Measurements from ENCODE around the gene TNS3. TPM values are rescaled to one million over a fixed set of nuclear protein-coding genes. Genes with fewer than 3 reads are reported as not detected.

TNS3 gene
- total RNA-seq, 2 experiments from 2014 or later = not detected

GRCh38 chr7:47335071-47335470 is 246.8 kb downstream of the TNS3 start:
- H3K36me3 Mint-ChIP-seq (ENCODE audit: low read depth) = no peaks in the 10 kb centered on the region
- CTCF ChIA-PET = no interaction called here

GRCh38 chr7:47333959-47334358 is 248.0 kb downstream of the TNS3 start:
- Mint-ChIP-seq H3K27me3 (ENCODE audit: low read depth) (no peaks in the 10 kb centered on the region), H3K36me3 (ENCODE audit: low read depth) (no peaks in the 10 kb centered on the region), H3K27ac (no peak overlapping the region), H3K4me1 (ENCODE audit: low read depth) (no peaks in the 10 kb centered on the region), H3K9me3 (ENCODE audit: insufficient read depth) (no peaks in the 10 kb centered on the region), H3K4me3 (no peak overlapping the region)
- ChIA-PET POLR2A (no interaction called here), CTCF (no interaction called here)
- ATAC-seq = no peak
- DNase-seq = no peak

More at GRCh38 chr7:47335071-47335470, 246.8 kb downstream of the TNS3 start:
- Mint-ChIP-seq H3K9me3 (ENCODE audit: insufficient read depth) (no peaks in the 10 kb centered on the region), H3K4me3 (no peak overlapping the region), H3K27me3 (ENCODE audit: low read depth) (no peaks in the 10 kb centered on the region), H3K4me1 (ENCODE audit: low read depth) (no peaks in the 10 kb centered on the region), H3K27ac (no peak overlapping the region)
- DNase-seq = no peak
- ATAC-seq = no peak
- POLR2A ChIA-PET = no interaction called here

GRCh38 chr7:47333554-47333887 is 248.4 kb downstream of the TNS3 start:
- POLR2A ChIA-PET = no interaction called here
- Mint-ChIP-seq H3K36me3 (ENCODE audit: low read depth) (no peaks in the 10 kb centered on the region), H3K27me3 (ENCODE audit: low read depth) (no peaks in the 10 kb centered on the region), H3K4me3 (no peak overlapping the region), H3K27ac (no peak overlapping the region), H3K4me1 (ENCODE audit: low read depth) (no peaks in the 10 kb centered on the region), H3K9me3 (ENCODE audit: insufficient read depth) (no peaks in the 10 kb centered on the region)
- CTCF ChIA-PET = interaction anchor here (1.2 kb wide), 1 partner anchor 68 kb away, joined by 3 read pairs; no protein-coding TSS in a partner anchor
- DNase-seq = no peak
- ATAC-seq = no peak

- Mint-ChIP-seq H3K4me1 (ENCODE audit: low read depth) (no peaks in the 10 kb centered on the region), H3K4me3 (no peak overlapping the region), H3K27ac (no peak overlapping the region), H3K9me3 (ENCODE audit: insufficient read depth) (no peaks in the 10 kb centered on the region), H3K27me3 (ENCODE audit: low read depth) (no peaks in the 10 kb centered on the region), H3K36me3 (ENCODE audit: low read depth) (no peaks in the 10 kb centered on the region)
- no peak for ATAC-seq
- DNase-seq = no peak
- ChIA-PET POLR2A (no interaction called here), CTCF (interaction anchor here (1.2 kb wide), 1 partner anchor 67 kb away, joined by 3 read pairs; no protein-coding TSS in a partner anchor)
These were observed 249.0 kb downstream of the TNS3 start for GRCh38 chr7:47332681-47333553.

- no peak overlapping the region for H3K27ac Mint-ChIP-seq
- H3K27me3 Mint-ChIP-seq (ENCODE audit: low read depth) = no peaks in the 10 kb centered on the region
- H3K9me3 Mint-ChIP-seq (ENCODE audit: insufficient read depth) = no peaks in the 10 kb centered on the region
- H3K36me3 Mint-ChIP-seq (ENCODE audit: low read depth) = no peaks in the 10 kb centered on the region
- H3K4me1 Mint-ChIP-seq (ENCODE audit: low read depth) = no peaks in the 10 kb centered on the region
- ChIA-PET POLR2A (no interaction called here), CTCF (interaction anchor here (1.2 kb wide), 1 partner anchor 66 kb away, joined by 3 read pairs; no protein-coding TSS in a partner anchor)
- ATAC-seq = no peak
- no peak overlapping the region for H3K4me3 Mint-ChIP-seq
- no peak for DNase-seq
These were observed 249.7 kb downstream of the TNS3 start for GRCh38 chr7:47332213-47332612.

GRCh38 chr7:47331179-47331565 is 250.7 kb downstream of the TNS3 start:
- H3K27ac Mint-ChIP-seq = no peak overlapping the region
- ChIA-PET CTCF (no interaction called here), POLR2A (no interaction called here)
- H3K27me3 Mint-ChIP-seq (ENCODE audit: low read depth) = no peaks in the 10 kb centered on the region
- ATAC-seq (no peak), DNase-seq (no peak)
- H3K4me3 Mint-ChIP-seq = no peak overlapping the region
- H3K9me3 Mint-ChIP-seq (ENCODE audit: insufficient read depth) = no peaks in the 10 kb centered on the region
- no peaks in the 10 kb centered on the region for H3K36me3 Mint-ChIP-seq (ENCODE audit: low read depth)
- no peaks in the 10 kb centered on the region for H3K4me1 Mint-ChIP-seq (ENCODE audit: low read depth)

GRCh38 chr7:47330561-47331178 is 251.2 kb downstream of the TNS3 start:
- no peak for DNase-seq
- H3K27ac Mint-ChIP-seq = no peak overlapping the region
- POLR2A ChIA-PET = no interaction called here
- no peak for ATAC-seq
- no peaks in the 10 kb centered on the region for H3K9me3 Mint-ChIP-seq (ENCODE audit: insufficient read depth)
- H3K27me3 Mint-ChIP-seq (ENCODE audit: low read depth) = no peaks in the 10 kb centered on the region
- no peaks in the 10 kb centered on the region for H3K36me3 Mint-ChIP-seq (ENCODE audit: low read depth)
- H3K4me3 Mint-ChIP-seq = no peak overlapping the region
- CTCF ChIA-PET = no interaction called here
- H3K4me1 Mint-ChIP-seq (ENCODE audit: low read depth) = no peaks in the 10 kb centered on the region

- H3K27me3 Mint-ChIP-seq (ENCODE audit: low read depth) = no peaks in the 10 kb centered on the region
These were observed 251.9 kb downstream of the TNS3 start for GRCh38 chr7:47330026-47330425.

GRCh38 chr7:47329320-47329926 is 252.5 kb downstream of the TNS3 start:
- Mint-ChIP-seq H3K36me3 (ENCODE audit: low read depth) (no peaks in the 10 kb centered on the region), H3K27me3 (ENCODE audit: low read depth) (no peaks in the 10 kb centered on the region), H3K9me3 (ENCODE audit: insufficient read depth) (no peaks in the 10 kb centered on the region), H3K4me1 (ENCODE audit: low read depth) (no peaks in the 10 kb centered on the region), H3K27ac (no peak overlapping the region), H3K4me3 (no peak overlapping the region)
- no peak for ATAC-seq
- ChIA-PET POLR2A (no interaction called here), CTCF (no interaction called here)
- no peak for DNase-seq

More at GRCh38 chr7:47330026-47330425, 251.9 kb downstream of the TNS3 start:
- Mint-ChIP-seq H3K36me3 (ENCODE audit: low read depth) (no peaks in the 10 kb centered on the region), H3K9me3 (ENCODE audit: insufficient read depth) (no peaks in the 10 kb centered on the region), H3K4me3 (no peak overlapping the region), H3K27ac (no peak overlapping the region), H3K4me1 (ENCODE audit: low read depth) (no peaks in the 10 kb centered on the region)
- ATAC-seq = no peak
- ChIA-PET POLR2A (no interaction called here), CTCF (no interaction called here)
- DNase-seq = no peak

GRCh38 chr7:47328392-47329319 is 253.3 kb downstream of the TNS3 start:
- Mint-ChIP-seq H3K27ac (no peak overlapping the region), H3K27me3 (ENCODE audit: low read depth) (peaks cover 2% of the 10 kb centered on the region), H3K9me3 (ENCODE audit: insufficient read depth) (no peaks in the 10 kb centered on the region), H3K4me1 (ENCODE audit: low read depth) (no peaks in the 10 kb centered on the region), H3K4me3 (no peak overlapping the region), H3K36me3 (ENCODE audit: low read depth) (no peaks in the 10 kb centered on the region)
- ATAC-seq = no peak
- CTCF ChIA-PET = no interaction called here
- POLR2A ChIA-PET = no interaction called here
- DNase-seq = no peak

GRCh38 chr7:47327698-47328391 is 254.1 kb downstream of the TNS3 start:
- Mint-ChIP-seq H3K4me1 (ENCODE audit: low read depth) (no peaks in the 10 kb centered on the region), H3K36me3 (ENCODE audit: low read depth) (no peaks in the 10 kb centered on the region), H3K4me3 (no peak overlapping the region), H3K27me3 (ENCODE audit: low read depth) (peaks cover 2% of the 10 kb centered on the region), H3K27ac (no peak overlapping the region), H3K9me3 (ENCODE audit: insufficient read depth) (no peaks in the 10 kb centered on the region)
- CTCF ChIA-PET = no interaction called here
- ATAC-seq = no peak
- DNase-seq = no peak
- POLR2A ChIA-PET = no interaction called here

All from activated CD8-positive, alpha-beta T cell treated with anti-CD3 and anti-CD28 coated beads, Interleukin-2, amount 10 ng/mL, durations not matched to agents 7 days and 5 days (primary cell).